Skeletal muscle tissue (tissue), 4 donors: ENCODE measurements around the gene BLCAP. TPM values are rescaled to one million over a fixed set of nuclear protein-coding genes. Genes with fewer than 3 reads are reported as not detected.

Experiments
- H3K27ac ChIP-seq: one replicate; pipeline ENCODE4 v1.7.0; 2013; ENCODE audit warnings: mild to moderate bottlenecking, low read depth, low read length, inconsistent platforms
- H3K27me3 ChIP-seq, 3 donors: one replicate each; pipeline ENCODE4 v1.7.0; 2013; ENCODE audit warnings: low read length in 3 of 3; ENCODE audit not compliant: control insufficient read depth in 3 of 3, insufficient read depth in 3 of 3
- H3K36me3 ChIP-seq, 3 donors: one replicate each; pipeline ENCODE4 v1.7.0; 2013; ENCODE audit warnings: low read length in 3 of 3; ENCODE audit not compliant: control insufficient read depth in 3 of 3, insufficient read depth in 3 of 3
- H3K4me1 ChIP-seq, 3 donors: one replicate each; pipeline ENCODE4 v1.7.0; 2013; ENCODE audit warnings: low read length in 3 of 3, mild to moderate bottlenecking in 3 of 3; ENCODE audit not compliant: control insufficient read depth in 3 of 3, insufficient read depth in 3 of 3
- H3K4me3 ChIP-seq, 3 donors: one replicate each; pipeline ENCODE4 v1.7.0; 2013; ENCODE audit warnings: low read length in 3 of 3
- H3K9ac ChIP-seq, 3 donors: one replicate each; pipeline ENCODE4 v1.7.0; 2013; ENCODE audit warnings: low read length in 3 of 3, mild to moderate bottlenecking in 3 of 3, moderate library complexity in 2 of 3, low read depth in 1 of 3
- H3K9me3 ChIP-seq, 3 donors: one replicate each; pipeline ENCODE4 v1.7.0; 2013; ENCODE audit warnings: low read length in 3 of 3; ENCODE audit not compliant: control insufficient read depth in 3 of 3
- total RNA-seq: library from RNA; depleted of rRNA; stranded (reverse); fragments of >200 nt; gene quantifications from one replicate; pipeline ENCODE4 v1.2.3, GENCODE V29; 2014
- donor health status: Osteomylitis.

BLCAP gene
- total RNA-seq, 1 donor from 2014 or later, result 241 TPM

DNA sequence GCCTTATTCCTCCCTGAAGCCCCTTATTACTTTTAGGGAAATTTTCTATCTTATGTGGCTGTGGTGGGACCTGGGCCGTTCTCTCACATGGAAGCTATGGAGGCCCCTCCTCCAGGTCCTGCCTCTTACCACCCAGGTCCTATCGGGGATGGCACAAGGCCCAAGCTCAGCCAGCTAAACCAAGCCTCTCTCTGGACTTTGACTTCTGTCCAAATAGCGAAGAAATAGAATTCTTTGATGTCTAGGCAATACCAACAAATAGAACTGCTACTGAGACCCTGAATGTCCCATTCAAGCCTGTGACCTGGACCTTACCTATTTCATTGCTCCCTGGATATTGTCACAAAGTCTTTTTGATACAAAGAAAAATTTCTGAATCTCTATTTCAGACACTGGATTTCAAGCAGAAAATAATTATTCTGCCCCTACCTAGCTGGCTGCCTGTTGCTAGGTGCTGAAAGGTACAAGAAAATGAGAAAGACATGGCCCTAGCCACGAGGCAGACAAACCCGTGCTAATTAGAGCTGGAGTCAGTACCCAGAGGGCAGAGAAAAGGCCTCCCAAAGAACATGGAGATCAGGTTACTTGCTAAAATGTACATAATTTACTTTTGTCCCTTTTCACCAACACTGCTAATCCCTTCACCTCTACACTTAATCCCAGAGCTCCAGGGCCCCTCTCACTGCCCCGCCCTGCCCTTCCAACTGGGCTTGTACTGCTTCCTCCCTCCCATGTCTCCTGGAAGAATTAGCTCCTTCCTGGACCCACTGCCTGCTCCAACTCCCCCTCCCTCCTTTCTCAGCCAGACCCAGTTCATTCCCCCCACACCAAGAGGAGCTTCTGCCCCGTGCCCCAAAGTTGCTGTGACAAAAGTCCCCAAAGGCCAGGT lies 22.2 kb downstream of the BLCAP start:
- no peak overlapping the region for H3K9ac ChIP-seq
- peaks cover 6 to 8% (median 8%) of the 10 kb centered on the region in 3 donors for H3K36me3 ChIP-seq
- H3K9me3 ChIP-seq, result no peaks in the 10 kb centered on the region
- no peak overlapping the region for H3K27ac ChIP-seq
- H3K4me3 ChIP-seq, result no peak overlapping the region
- H3K27me3 ChIP-seq, result no peaks in the 10 kb centered on the region
- peaks cover 4 to 6% (median 5%) of the 10 kb centered on the region in 3 donors for H3K4me1 ChIP-seq

DNA sequence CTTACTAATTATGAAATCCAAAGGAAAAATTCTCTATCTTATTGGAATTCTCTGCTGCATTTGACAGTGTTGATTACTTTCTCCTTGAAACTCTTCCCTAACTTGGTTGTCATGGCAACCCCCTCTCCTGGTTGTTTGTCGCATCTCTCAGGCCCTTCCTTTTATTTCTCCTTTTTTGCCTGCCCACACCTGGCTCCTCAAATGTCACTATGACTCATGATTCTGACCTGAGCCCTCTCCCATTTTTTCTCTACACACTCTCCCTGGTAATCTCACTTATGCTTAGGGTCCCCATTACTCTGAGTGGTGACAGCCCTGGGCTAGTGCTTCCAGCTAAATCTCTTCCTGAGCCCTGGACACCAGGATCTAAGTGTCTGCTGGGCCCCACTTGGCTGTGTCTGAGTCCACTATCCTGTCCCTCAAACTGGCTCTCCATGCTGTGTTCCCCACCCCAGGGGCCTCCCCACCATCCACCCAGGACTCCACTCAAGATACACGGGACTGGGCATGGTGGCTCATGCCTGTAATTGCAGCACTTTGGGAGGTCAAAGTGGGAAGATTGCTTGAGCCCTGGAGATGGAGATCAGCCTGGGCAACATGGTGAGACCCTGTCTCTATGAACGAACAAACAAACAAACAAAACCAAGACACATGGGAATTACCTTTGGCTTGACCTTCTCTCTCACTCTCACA lies 23.1 kb downstream of the BLCAP start:
- H3K9me3 ChIP-seq, result no peaks in the 10 kb centered on the region
- H3K27me3 ChIP-seq, result no peaks in the 10 kb centered on the region
- no peak overlapping the region for H3K4me3 ChIP-seq
- peaks cover 4 to 6% (median 4%) of the 10 kb centered on the region in 3 donors for H3K36me3 ChIP-seq
- no peak overlapping the region for H3K27ac ChIP-seq
- H3K9ac ChIP-seq, result no peak overlapping the region
- H3K4me1 ChIP-seq, result peaks cover 4 to 6% (median 5%) of the 10 kb centered on the region in 3 donors

DNA sequence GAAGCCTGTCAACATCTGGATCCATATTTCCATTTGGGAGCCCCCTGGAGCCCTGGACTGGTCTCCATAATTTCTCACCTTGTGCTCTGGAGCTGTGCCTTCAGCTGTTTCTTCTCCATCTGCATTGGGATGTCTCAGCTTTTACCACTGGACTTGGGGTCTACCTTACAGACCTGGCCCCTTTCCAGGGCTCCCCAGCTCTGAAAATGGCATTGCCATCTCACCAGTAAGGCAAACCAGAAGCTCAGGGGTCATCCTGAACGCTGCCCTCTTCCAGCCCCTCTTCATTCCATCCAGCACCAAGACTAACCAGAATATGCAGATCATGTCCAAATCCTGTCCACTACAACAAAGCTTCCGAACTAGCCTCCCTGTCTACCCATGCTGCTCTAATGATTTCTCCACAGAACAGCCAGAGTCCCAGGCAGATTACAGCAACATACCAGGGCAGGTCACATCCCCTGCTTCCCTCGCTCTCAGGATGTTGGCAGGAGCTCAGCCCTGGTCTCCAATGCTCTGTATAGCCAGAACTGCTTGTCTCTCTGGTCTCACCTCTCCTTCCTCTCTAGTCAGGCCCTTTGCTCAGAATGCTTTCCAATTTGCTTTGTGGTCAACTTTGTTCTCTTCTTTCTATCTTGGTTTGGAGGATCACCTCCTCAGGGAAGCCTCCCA lies 24.3 kb downstream of the BLCAP start:
- H3K4me1 ChIP-seq, result peaks cover 0 to 4% (median 2%) of the 10 kb centered on the region in 3 donors
- H3K27ac ChIP-seq, result no peak overlapping the region
- H3K27me3 ChIP-seq, result no peaks in the 10 kb centered on the region
- no peak overlapping the region for H3K4me3 ChIP-seq
- no peaks in the 10 kb centered on the region for H3K9me3 ChIP-seq
- no peaks in the 10 kb centered on the region for H3K36me3 ChIP-seq
- H3K9ac ChIP-seq, result no peak overlapping the region

DNA sequence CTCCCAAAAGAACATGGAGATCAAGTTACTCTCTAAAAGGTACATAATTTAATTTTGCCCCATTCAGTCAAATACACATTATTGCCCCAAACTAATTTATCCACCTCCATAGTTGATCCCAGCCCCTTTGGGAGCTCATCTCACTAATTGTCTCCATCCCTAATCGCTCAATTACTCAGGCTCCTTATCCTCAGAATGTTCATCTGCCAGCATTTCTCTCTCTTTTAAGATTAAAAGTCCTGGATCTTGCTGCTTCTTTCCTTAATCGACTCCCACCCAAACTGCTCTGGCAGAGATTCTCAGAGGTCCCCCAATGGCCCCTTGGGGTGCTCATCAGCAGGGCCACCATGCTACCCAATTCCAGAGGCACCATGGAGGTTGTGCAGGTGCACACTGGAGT lies 25.0 kb downstream of the BLCAP start:
- Histone ChIP-seq H3K36me3 (no peaks in the 10 kb centered on the region), H3K9ac (no peak overlapping the region), H3K4me3 (no peak overlapping the region), H3K27ac (no peak overlapping the region), H3K4me1 (peaks cover 0 to 4% (median 2%) of the 10 kb centered on the region in 3 donors), H3K27me3 (no peaks in the 10 kb centered on the region), H3K9me3 (no peaks in the 10 kb centered on the region)

DNA sequence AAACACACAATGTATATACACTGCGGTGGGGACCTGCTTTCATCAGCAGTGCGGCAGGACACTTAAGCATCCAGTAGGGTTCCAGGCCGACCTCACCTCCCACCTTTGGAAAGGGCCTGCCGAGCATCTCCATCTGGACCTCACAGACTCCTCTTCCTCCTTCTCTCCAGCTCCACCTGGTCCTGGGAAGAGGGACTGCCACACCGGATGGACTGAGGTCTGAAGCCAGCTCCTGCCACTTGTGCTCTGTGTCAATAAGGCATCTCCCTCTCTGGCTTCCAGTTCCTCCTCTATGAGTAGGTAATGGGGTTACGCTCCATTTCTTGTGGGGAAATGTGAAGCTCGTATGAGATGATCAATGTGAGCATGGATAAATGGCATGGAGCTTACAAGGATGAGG lies 25.7 kb downstream of the BLCAP start:
- peaks cover 0 to 3% (median 0%) of the 10 kb centered on the region in 3 donors for H3K4me1 ChIP-seq
- H3K27me3 ChIP-seq, result no peaks in the 10 kb centered on the region
- no peak overlapping the region for H3K4me3 ChIP-seq
- no peaks in the 10 kb centered on the region for H3K36me3 ChIP-seq
- H3K27ac ChIP-seq, result no peak overlapping the region
- no peaks in the 10 kb centered on the region for H3K9me3 ChIP-seq
- H3K9ac ChIP-seq, result no peak overlapping the region

DNA sequence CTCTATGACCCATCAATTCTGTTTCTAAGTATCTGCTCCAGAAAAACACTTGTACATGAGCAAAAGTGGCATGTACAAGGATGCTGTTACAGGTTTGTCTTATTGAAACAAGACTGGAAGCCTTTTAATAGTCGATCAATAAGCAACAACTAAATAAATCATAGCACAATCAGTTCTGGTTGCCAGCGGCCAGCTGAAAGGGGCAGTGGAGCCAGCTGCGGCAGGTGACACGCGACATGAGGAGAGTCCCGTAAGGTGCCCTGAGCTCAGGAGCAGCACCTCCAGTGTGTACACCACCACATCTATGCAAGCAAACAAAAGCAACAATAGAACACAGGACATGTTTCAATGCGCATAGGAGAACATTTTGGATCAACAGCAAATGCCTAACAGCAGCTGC lies 27.4 kb downstream of the BLCAP start:
- no peaks in the 10 kb centered on the region for H3K9me3 ChIP-seq
- H3K36me3 ChIP-seq, result no peaks in the 10 kb centered on the region
- H3K27me3 ChIP-seq, result no peaks in the 10 kb centered on the region
- no peak overlapping the region for H3K4me3 ChIP-seq
- H3K4me1 ChIP-seq, result no peaks in the 10 kb centered on the region
- no peak overlapping the region for H3K9ac ChIP-seq
- no peak overlapping the region for H3K27ac ChIP-seq

DNA sequence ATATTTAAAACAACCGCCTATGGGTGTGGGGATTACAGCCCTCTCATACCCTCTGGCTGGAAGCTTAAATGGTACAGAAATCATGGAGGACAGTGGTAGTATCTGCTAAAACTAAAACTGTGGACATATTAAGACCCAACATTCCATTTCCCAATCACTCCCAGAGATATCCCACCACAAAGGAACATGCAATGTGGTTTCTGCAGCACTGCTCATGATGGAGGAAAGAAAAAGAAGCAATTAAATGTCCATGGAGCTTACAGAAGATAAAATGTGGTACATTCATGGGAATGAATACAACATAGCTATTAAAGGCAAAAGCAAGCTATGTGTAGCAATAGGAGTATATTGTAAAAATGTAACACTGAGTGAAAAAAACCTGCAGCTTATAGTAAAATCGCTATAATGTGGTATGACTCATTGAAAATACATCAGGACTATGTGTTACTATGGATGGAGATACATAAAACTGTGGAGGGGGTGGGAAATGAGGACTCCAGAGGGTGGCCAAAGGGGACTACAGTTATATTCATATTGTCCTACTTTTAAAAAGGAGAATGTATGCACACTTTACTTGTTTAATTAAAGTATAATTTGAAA lies 29.5 kb downstream of the BLCAP start:
- Histone ChIP-seq H3K9me3 (no peaks in the 10 kb centered on the region), H3K27me3 (no peaks in the 10 kb centered on the region), H3K27ac (no peak overlapping the region), H3K4me3 (no peak overlapping the region), H3K36me3 (no peaks in the 10 kb centered on the region), H3K9ac (no peak overlapping the region), H3K4me1 (no peaks in the 10 kb centered on the region)

DNA sequence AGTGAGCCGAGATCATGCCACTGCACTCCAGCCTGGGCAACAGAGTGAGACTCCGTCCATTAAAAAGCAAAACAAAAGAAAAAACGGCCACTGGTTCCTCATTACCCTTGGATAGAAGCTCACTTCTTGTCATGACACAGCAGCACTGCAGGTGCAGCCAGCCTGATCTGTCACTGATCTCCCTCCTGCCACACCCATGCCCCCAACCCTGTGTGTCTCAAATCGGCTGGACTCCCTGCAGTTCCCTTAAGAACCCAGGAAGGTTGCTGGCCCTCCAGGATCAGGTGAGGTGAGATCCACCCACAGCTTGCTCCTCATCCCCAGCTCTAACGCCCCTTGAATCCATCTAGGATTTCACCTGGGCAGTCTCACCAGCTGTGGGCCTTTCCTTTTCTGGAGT lies 32.9 kb downstream of the BLCAP start:
- Histone ChIP-seq H3K4me1 (no peaks in the 10 kb centered on the region), H3K27me3 (no peaks in the 10 kb centered on the region), H3K9me3 (no peaks in the 10 kb centered on the region), H3K27ac (no peak overlapping the region), H3K36me3 (no peaks in the 10 kb centered on the region), H3K4me3 (no peak overlapping the region), H3K9ac (no peak overlapping the region)

DNA sequence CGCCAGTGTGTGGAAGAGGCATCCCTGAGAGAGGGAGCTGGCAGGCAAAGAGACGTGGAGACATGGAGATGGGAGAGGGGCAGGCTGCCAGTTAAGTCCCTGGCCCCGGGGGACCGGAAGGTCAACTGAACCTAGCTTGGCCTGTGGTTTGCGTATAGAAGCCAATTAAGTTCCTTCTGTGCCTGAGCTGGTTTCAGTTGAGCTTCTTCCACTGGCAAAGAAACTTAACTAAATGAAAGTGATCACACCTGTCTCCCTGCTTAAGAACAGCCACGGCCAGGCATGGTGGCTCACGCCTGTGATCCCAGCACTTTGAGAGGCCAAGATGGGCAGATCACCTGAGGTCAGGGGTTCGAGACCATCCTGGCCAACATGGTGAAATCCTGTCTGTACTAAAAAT lies 33.4 kb downstream of the BLCAP start:
- Histone ChIP-seq H3K9ac (no peak overlapping the region), H3K27me3 (peaks cover 0 to 4% (median 0%) of the 10 kb centered on the region in 3 donors), H3K36me3 (no peaks in the 10 kb centered on the region), H3K27ac (no peak overlapping the region), H3K4me3 (no peak overlapping the region), H3K9me3 (no peaks in the 10 kb centered on the region), H3K4me1 (no peaks in the 10 kb centered on the region)
